ENCODE data around the gene EHBP1L1.

The EHBP1L1 gene

GRCh38 chr11:65625628-65626342 lies 49.9 kb downstream of the EHBP1L1 start:
- no peaks in the 10 kb centered on the region for H3K9me3 ChIP-seq (ENCODE audit: control insufficient read depth, low read length)
- H3K14ac ChIP-seq (ENCODE audit: low read length in 2 of 2) = no peak overlapping the region
- no peak overlapping the region for H3K4ac ChIP-seq (ENCODE audit: low read depth in 1 of 2, low read length in 2 of 2)
- no peak overlapping the region for H2BK120ac ChIP-seq (ENCODE audit: low read depth, low read length)
- no peak overlapping the region for H2AK5ac ChIP-seq (ENCODE audit: low read length, severe bottlenecking)
- H2BK12ac ChIP-seq (ENCODE audit: low read length in 2 of 2) = no peak overlapping the region
- 90% methylated on average over 30 of the region's 30 CpGs for WGBS
- no peak overlapping the region for H2BK5ac ChIP-seq (ENCODE audit: low read depth, low read length, poor library complexity, severe bottlenecking)
- H3K4me3 ChIP-seq (ENCODE audit: insufficient read depth in 1 of 2, low read depth in 1 of 2, low read length in 2 of 2) = no peak overlapping the region
- H3K4me1 ChIP-seq (ENCODE audit: control insufficient read depth, insufficient read depth, low read depth, low read length) = peaks cover 12% of the 10 kb centered on the region
- H4K91ac ChIP-seq (ENCODE audit: low read length) = no peak overlapping the region
- no peak overlapping the region for H2BK15ac ChIP-seq (ENCODE audit: low read depth, poor library complexity, severe bottlenecking)
- no peak overlapping the region for H3K23ac ChIP-seq (ENCODE audit: low read length in 2 of 2)
- H3K36me3 ChIP-seq (ENCODE audit: control insufficient read depth in 1 of 2, insufficient read depth in 2 of 2, low read depth in 1 of 2, low read length in 2 of 2) = peaks cover 93 to 94% of the 10 kb centered on the region in 2 experiments
- H2AFZ ChIP-seq (ENCODE audit: low read depth, low read length) = no peak overlapping the region
- H3K18ac ChIP-seq (ENCODE audit: low read depth in 1 of 2, low read length in 2 of 2) = no peak overlapping the region
- H3K4me2 ChIP-seq (ENCODE audit: low read length, poor library complexity, severe bottlenecking) = no peak overlapping the region
- no peaks in the 10 kb centered on the region for H3K27me3 ChIP-seq (ENCODE audit: control insufficient read depth in 1 of 2, insufficient read depth in 1 of 2, low read length in 2 of 2)
- H4K8ac ChIP-seq (ENCODE audit: low read length) = no peak overlapping the region
- no peak for DNase-seq
- no peak overlapping the region for H3K9ac ChIP-seq (ENCODE audit: low read length)
- no peak overlapping the region for H3K27ac ChIP-seq (ENCODE audit: low read length, poor library complexity, severe bottlenecking)
- peaks cover 51% of the 10 kb centered on the region for H3K79me1 ChIP-seq (replicated peaks; ENCODE audit: low read length, poor library complexity, severe bottlenecking)

GRCh38 chr11:65627202-65627601 lies 51.3 kb downstream of the EHBP1L1 start:
- Histone ChIP-seq H3K4me1 (ENCODE audit: control insufficient read depth, insufficient read depth, low read depth, low read length) (peaks cover 6% of the 10 kb centered on the region), H2BK15ac (ENCODE audit: low read depth, poor library complexity, severe bottlenecking) (no peak overlapping the region), H2AFZ (ENCODE audit: low read depth, low read length) (no peak overlapping the region), H3K9ac (ENCODE audit: low read length) (no peak overlapping the region), H2BK12ac (ENCODE audit: low read length in 2 of 2) (no peak overlapping the region), H3K36me3 (ENCODE audit: control insufficient read depth in 1 of 2, insufficient read depth in 2 of 2, low read depth in 1 of 2, low read length in 2 of 2) (peaks cover 91 to 96% of the 10 kb centered on the region in 2 experiments), H2BK120ac (ENCODE audit: low read depth, low read length) (no peak overlapping the region), H3K4ac (ENCODE audit: low read depth in 1 of 2, low read length in 2 of 2) (no peak overlapping the region), H3K79me1 (replicated peaks; ENCODE audit: low read length, poor library complexity, severe bottlenecking) (peaks cover 50% of the 10 kb centered on the region), H2BK5ac (ENCODE audit: low read depth, low read length, poor library complexity, severe bottlenecking) (no peak overlapping the region), H2AK5ac (ENCODE audit: low read length, severe bottlenecking) (no peak overlapping the region), H3K27me3 (ENCODE audit: control insufficient read depth in 1 of 2, insufficient read depth in 1 of 2, low read length in 2 of 2) (no peaks in the 10 kb centered on the region), H3K4me2 (ENCODE audit: low read length, poor library complexity, severe bottlenecking) (no peak overlapping the region), H3K18ac (ENCODE audit: low read depth in 1 of 2, low read length in 2 of 2) (no peak overlapping the region), H4K91ac (ENCODE audit: low read length) (no peak overlapping the region), H3K14ac (ENCODE audit: low read length in 2 of 2) (no peak overlapping the region), H3K23ac (ENCODE audit: low read length in 2 of 2) (no peak overlapping the region), H4K8ac (ENCODE audit: low read length) (no peak overlapping the region), H3K27ac (ENCODE audit: low read length, poor library complexity, severe bottlenecking) (no peak overlapping the region), H3K9me3 (ENCODE audit: control insufficient read depth, low read length) (no peaks in the 10 kb centered on the region), H3K4me3 (ENCODE audit: insufficient read depth in 1 of 2, low read depth in 1 of 2, low read length in 2 of 2) (no peak overlapping the region)
- no peak for DNase-seq
- 95% methylated on average over 13 of the region's 13 CpGs for WGBS

- Histone ChIP-seq H2BK12ac (ENCODE audit: low read length in 2 of 2) (no peak overlapping the region), H2AK5ac (ENCODE audit: low read length, severe bottlenecking) (no peak overlapping the region), H3K4ac (ENCODE audit: low read depth in 1 of 2, low read length in 2 of 2) (no peak overlapping the region), H2AFZ (ENCODE audit: low read depth, low read length) (no peak overlapping the region), H4K8ac (ENCODE audit: low read length) (no peak overlapping the region), H3K4me1 (ENCODE audit: control insufficient read depth, insufficient read depth, low read depth, low read length) (peaks cover 6% of the 10 kb centered on the region), H3K23ac (ENCODE audit: low read length in 2 of 2) (no peak overlapping the region), H3K4me3 (ENCODE audit: insufficient read depth in 1 of 2, low read depth in 1 of 2, low read length in 2 of 2) (no peak overlapping the region), H3K4me2 (ENCODE audit: low read length, poor library complexity, severe bottlenecking) (no peak overlapping the region), H3K27me3 (ENCODE audit: control insufficient read depth in 1 of 2, insufficient read depth in 1 of 2, low read length in 2 of 2) (no peaks in the 10 kb centered on the region), H2BK15ac (ENCODE audit: low read depth, poor library complexity, severe bottlenecking) (no peak overlapping the region), H3K27ac (ENCODE audit: low read length, poor library complexity, severe bottlenecking) (no peak overlapping the region), H4K91ac (ENCODE audit: low read length) (no peak overlapping the region), H3K9ac (ENCODE audit: low read length) (no peak overlapping the region), H3K18ac (ENCODE audit: low read depth in 1 of 2, low read length in 2 of 2) (no peak overlapping the region), H2BK120ac (ENCODE audit: low read depth, low read length) (no peak overlapping the region), H2BK5ac (ENCODE audit: low read depth, low read length, poor library complexity, severe bottlenecking) (no peak overlapping the region), H3K14ac (ENCODE audit: low read length in 2 of 2) (no peak overlapping the region), H3K9me3 (ENCODE audit: control insufficient read depth, low read length) (no peaks in the 10 kb centered on the region), H3K36me3 (ENCODE audit: control insufficient read depth in 1 of 2, insufficient read depth in 2 of 2, low read depth in 1 of 2, low read length in 2 of 2) (peaks cover 88 to 98% of the 10 kb centered on the region in 2 experiments), H3K79me1 (replicated peaks; ENCODE audit: low read length, poor library complexity, severe bottlenecking) (peaks cover 50% of the 10 kb centered on the region)
- 97% methylated on average over 14 of the region's 14 CpGs for WGBS
- no peak for DNase-seq
These were observed 53.7 kb downstream of the EHBP1L1 start for GRCh38 chr11:65629579-65629978.

- Histone ChIP-seq H3K79me1 (replicated peaks; ENCODE audit: low read length, poor library complexity, severe bottlenecking) (peaks cover 52% of the 10 kb centered on the region), H3K9ac (ENCODE audit: low read length) (no peak overlapping the region), H3K18ac (ENCODE audit: low read depth in 1 of 2, low read length in 2 of 2) (no peak overlapping the region), H3K4me1 (ENCODE audit: control insufficient read depth, insufficient read depth, low read depth, low read length) (peaks cover 2% of the 10 kb centered on the region), H2BK5ac (ENCODE audit: low read depth, low read length, poor library complexity, severe bottlenecking) (no peak overlapping the region), H2AFZ (ENCODE audit: low read depth, low read length) (no peak overlapping the region), H2BK15ac (ENCODE audit: low read depth, poor library complexity, severe bottlenecking) (no peak overlapping the region), H3K14ac (ENCODE audit: low read length in 2 of 2) (no peak overlapping the region), H3K27ac (ENCODE audit: low read length, poor library complexity, severe bottlenecking) (no peak overlapping the region), H3K27me3 (ENCODE audit: control insufficient read depth in 1 of 2, insufficient read depth in 1 of 2, low read length in 2 of 2) (no peaks in the 10 kb centered on the region), H4K8ac (ENCODE audit: low read length) (no peak overlapping the region), H4K91ac (ENCODE audit: low read length) (no peak overlapping the region), H3K36me3 (ENCODE audit: control insufficient read depth in 1 of 2, insufficient read depth in 2 of 2, low read depth in 1 of 2, low read length in 2 of 2) (peaks cover 88 to 98% of the 10 kb centered on the region in 2 experiments), H3K9me3 (ENCODE audit: control insufficient read depth, low read length) (no peaks in the 10 kb centered on the region), H3K4me3 (ENCODE audit: insufficient read depth in 1 of 2, low read depth in 1 of 2, low read length in 2 of 2) (no peak overlapping the region), H3K23ac (ENCODE audit: low read length in 2 of 2) (no peak overlapping the region), H2BK12ac (ENCODE audit: low read length in 2 of 2) (no peak overlapping the region), H3K4ac (ENCODE audit: low read depth in 1 of 2, low read length in 2 of 2) (no peak overlapping the region), H2AK5ac (ENCODE audit: low read length, severe bottlenecking) (no peak overlapping the region), H2BK120ac (ENCODE audit: low read depth, low read length) (no peak overlapping the region), H3K4me2 (ENCODE audit: low read length, poor library complexity, severe bottlenecking) (no peak overlapping the region)
- 97% methylated on average over 11 of the region's 11 CpGs for WGBS
- DNase-seq = no peak
These were observed 54.4 kb downstream of the EHBP1L1 start for GRCh38 chr11:65630215-65630614.

Measured in mesenchymal stem cell (in vitro differentiated cells and primary cell).